ENCODE results near the gene PAX8.

The PAX8 gene

GRCh38 chr2:113202305-113203216, 76.2 kb downstream of the PAX8 start:
- DNase-seq, result no peak

- no peak for DNase-seq
These were observed 77.0 kb downstream of the PAX8 start for GRCh38 chr2:113201496-113202304.

- DNase-seq, result no peak
These were observed 77.8 kb downstream of the PAX8 start for GRCh38 chr2:113200736-113201490.

- DNase-seq, result no peak
These were observed 78.5 kb downstream of the PAX8 start for GRCh38 chr2:113200236-113200635.

- DNase-seq, result peak; percentile 86
These were observed 79.7 kb downstream of the PAX8 start for GRCh38 chr2:113198790-113199612.

- no peak for DNase-seq
These were observed 80.5 kb downstream of the PAX8 start for GRCh38 chr2:113198048-113198789.

GRCh38 chr2:113197347-113198047, 81.2 kb downstream of the PAX8 start:
- DNase-seq, result no peak

GRCh38 chr2:113196839-113197238, 81.9 kb downstream of the PAX8 start:
- DNase-seq, result no peak

- DNase-seq, result no peak
These were observed 82.7 kb downstream of the PAX8 start for GRCh38 chr2:113195923-113196501.

- DNase-seq, result no peak
These were observed 86.1 kb downstream of the PAX8 start for GRCh38 chr2:113192459-113193100.

GRCh38 chr2:113190871-113191270, 87.8 kb downstream of the PAX8 start:
- no peak for DNase-seq

- no peak for DNase-seq
These were observed 91.0 kb downstream of the PAX8 start for GRCh38 chr2:113187771-113188170.

GRCh38 chr2:113186433-113186796, 92.3 kb downstream of the PAX8 start:
- no peak for DNase-seq

- DNase-seq, result no peak
These were observed 92.9 kb downstream of the PAX8 start for GRCh38 chr2:113185664-113186432.

- no peak for DNase-seq
These were observed 94.0 kb downstream of the PAX8 start for GRCh38 chr2:113184531-113185230.

GRCh38 chr2:113183703-113184102, 95.0 kb downstream of the PAX8 start:
- no peak for DNase-seq

- DNase-seq, result no peak
These were observed 95.5 kb downstream of the PAX8 start for GRCh38 chr2:113183264-113183663.

GRCh38 chr2:113182471-113183260, 96.1 kb downstream of the PAX8 start:
- no peak for DNase-seq
